ENCODE data around the gene VAV3. TPM values are rescaled to one million over a fixed set of nuclear protein-coding genes. Genes with fewer than 3 reads are reported as not detected.

VAV3 gene
- total and polyA plus RNA-seq, 2 of the 8 experiments (the other 6 are each of a cell fraction or from before 2014, with no cell fraction given) = 2.9 to 7.9 TPM

DNA sequence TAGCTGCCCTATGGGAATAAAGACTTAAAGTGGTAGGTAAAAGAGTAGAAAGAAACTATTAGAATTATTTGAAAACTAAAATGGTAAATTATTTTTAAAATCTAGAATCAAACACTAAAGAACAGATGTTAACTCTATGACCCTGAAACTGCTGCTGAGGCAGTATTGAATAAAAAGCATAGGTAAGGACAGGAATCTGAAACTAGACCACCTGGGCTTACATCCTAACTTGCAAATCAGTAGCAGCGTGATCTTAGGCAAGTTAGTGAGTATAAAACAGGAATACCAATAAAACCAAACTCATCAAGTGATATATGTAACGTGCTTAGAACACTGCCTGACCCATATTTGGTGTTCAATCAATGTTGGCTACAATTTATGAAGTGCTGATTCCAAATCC, 257.9 kb downstream of the VAV3 start:
- Histone ChIP-seq H3K9ac (replicated peaks in 1 of 4; ENCODE audit: extremely low read depth in 1 of 4, low read depth in 3 of 4, low read length in 3 of 4) (no peak overlapping the region), H4K5ac (ENCODE audit: insufficient read length, low read depth, low read length) (no peak overlapping the region), H2BK12ac (ENCODE audit: low read depth, low read length) (no peak overlapping the region), H3K56ac (replicated peaks; ENCODE audit: insufficient read length, low read depth, low read length) (no peak overlapping the region), H2AK5ac (ENCODE audit: low read depth, low read length) (no peak overlapping the region), H3K4me1 (replicated peaks in 1 of 4; ENCODE audit: control insufficient read depth in 3 of 4, insufficient read depth in 4 of 4, low read length in 3 of 4) (no peaks in the 10 kb centered on the region), H4K91ac (replicated peaks; ENCODE audit: insufficient read length, low read length) (no peak overlapping the region), H2BK20ac (ENCODE audit: low read length) (no peak overlapping the region), H3K4ac (replicated peaks; ENCODE audit: insufficient read length, low read depth, low read length) (no peak overlapping the region), H3K4me3 (ENCODE audit: extremely low read depth in 1 of 4, insufficient read depth in 2 of 4, low read depth in 3 of 4, low read length in 4 of 4) (no peak overlapping the region), H2AFZ (ENCODE audit: low read length) (no peak overlapping the region), H3K27me3 (replicated peaks in 1 of 4; ENCODE audit: control insufficient read depth in 3 of 4, extremely low read depth in 1 of 4, insufficient read depth in 3 of 4, low read length in 3 of 4) (no peaks in the 10 kb centered on the region), H3K23me2 (ENCODE audit: low read depth, low read length) (no peaks in the 10 kb centered on the region), H3K23ac (ENCODE audit: insufficient read length) (no peak overlapping the region), H3K4me2 (ENCODE audit: insufficient read depth in 1 of 2, low read depth in 2 of 2, low read length in 2 of 2) (no peak overlapping the region), H3K36me3 (ENCODE audit: control insufficient read depth in 2 of 4, insufficient read depth in 4 of 4, low read length in 3 of 4) (no peaks in the 10 kb centered on the region), H3K14ac (ENCODE audit: insufficient read length) (no peak overlapping the region), H3K9me3 (ENCODE audit: insufficient read depth in 2 of 2, low read depth in 1 of 2, low read length in 1 of 2) (no peaks in the 10 kb centered on the region), H4K20me1 (replicated peaks in 1 of 2; ENCODE audit: control insufficient read depth in 1 of 2, insufficient read depth in 2 of 2, low read length in 2 of 2) (no peaks in the 10 kb centered on the region), H2BK5ac (ENCODE audit: low read depth, low read length) (no peak overlapping the region), H2BK120ac (replicated peaks; ENCODE audit: low read depth, low read length) (no peak overlapping the region), H4K8ac (ENCODE audit: extremely low read depth, insufficient read depth, low read length) (no peak overlapping the region), H3K79me1 (ENCODE audit: low read depth, low read length) (no peaks in the 10 kb centered on the region), H2BK15ac (ENCODE audit: low read length) (no peak overlapping the region), H3K79me2 (ENCODE audit: control insufficient read depth in 1 of 2, insufficient read depth in 2 of 2, low read length in 2 of 2) (no peaks in the 10 kb centered on the region), H3K27ac (ENCODE audit: low read depth, low read length) (no peak overlapping the region), H3K18ac (ENCODE audit: extremely low read depth, low read length) (no peak overlapping the region)
- POLR2A ChIA-PET (ENCODE audit: partially characterized antibody) = no interaction called here
- TF ChIP-seq CEBPB (IDR thresholded peaks at IDR 0.05; ENCODE audit: low read depth, low read length) = no peak
- TF ChIP-seq FOSL1 (IDR thresholded peaks at IDR 0.05; ENCODE audit: insufficient read depth, low read depth, low read length) = no peak
- TF ChIP-seq SAP30 (IDR thresholded peaks at IDR 0.05; ENCODE audit: insufficient read depth, insufficient replicate concordance, low read length) = no peak
- WGBS, 2 experiments (ENCODE audit: extremely low coverage in 1 of 2, insufficient coverage in 1 of 2, insufficient read length in 1 of 2, insufficient replicate concordance in 2 of 2, low coverage in 1 of 2, low lambda C conversion rate in 2 of 2, missing lambda C conversion rate in 1 of 2) = 93% methylated on average over 2 of the region's 2 CpGs; no CpG with 5 or more reads in 1 of the 2 experiments
- FAIRE-seq = no peak
- CTCF ChIA-PET (ENCODE audit: partially characterized antibody) = no interaction called here
- no peak for DNase-seq (ENCODE audit: low read depth in 1 of 2, low spot score in 2 of 2)
